ENCODE measurements around the gene HPN.

DNA sequence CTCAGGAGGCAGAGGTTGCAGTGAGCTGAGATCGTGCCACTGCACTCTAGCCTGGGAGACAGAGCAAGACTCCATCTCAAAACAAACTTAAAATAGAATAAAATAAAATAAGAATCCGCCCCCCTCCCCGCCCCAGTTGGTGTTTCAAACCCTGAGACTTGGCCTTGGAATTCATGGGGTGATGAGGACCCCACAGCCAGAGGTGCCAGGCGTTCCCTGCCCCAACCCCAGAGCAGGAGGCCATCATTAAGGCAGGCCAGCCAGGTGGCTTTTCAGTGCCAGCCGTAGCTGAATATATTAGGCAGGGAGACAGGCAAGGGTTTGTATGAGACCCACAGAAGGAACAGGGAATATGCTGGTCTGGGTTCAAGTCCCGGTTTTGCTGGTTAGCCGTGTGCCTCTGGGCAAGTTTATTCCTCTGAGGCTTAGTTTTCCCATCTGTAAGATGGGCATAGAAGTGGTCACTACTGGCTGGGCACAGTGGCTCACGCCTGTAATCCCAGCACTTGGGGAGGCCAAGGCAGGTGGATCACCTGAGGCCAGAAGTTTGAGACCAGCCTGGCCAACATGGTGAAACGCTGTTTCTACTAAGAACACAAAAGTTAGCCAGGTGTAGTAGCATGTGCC, 12.3 kb downstream of the HPN start:
- TF ChIP-seq EP300 (IDR thresholded peaks at IDR 0.05): no peak
- TF ChIP-seq, protein P1, sequence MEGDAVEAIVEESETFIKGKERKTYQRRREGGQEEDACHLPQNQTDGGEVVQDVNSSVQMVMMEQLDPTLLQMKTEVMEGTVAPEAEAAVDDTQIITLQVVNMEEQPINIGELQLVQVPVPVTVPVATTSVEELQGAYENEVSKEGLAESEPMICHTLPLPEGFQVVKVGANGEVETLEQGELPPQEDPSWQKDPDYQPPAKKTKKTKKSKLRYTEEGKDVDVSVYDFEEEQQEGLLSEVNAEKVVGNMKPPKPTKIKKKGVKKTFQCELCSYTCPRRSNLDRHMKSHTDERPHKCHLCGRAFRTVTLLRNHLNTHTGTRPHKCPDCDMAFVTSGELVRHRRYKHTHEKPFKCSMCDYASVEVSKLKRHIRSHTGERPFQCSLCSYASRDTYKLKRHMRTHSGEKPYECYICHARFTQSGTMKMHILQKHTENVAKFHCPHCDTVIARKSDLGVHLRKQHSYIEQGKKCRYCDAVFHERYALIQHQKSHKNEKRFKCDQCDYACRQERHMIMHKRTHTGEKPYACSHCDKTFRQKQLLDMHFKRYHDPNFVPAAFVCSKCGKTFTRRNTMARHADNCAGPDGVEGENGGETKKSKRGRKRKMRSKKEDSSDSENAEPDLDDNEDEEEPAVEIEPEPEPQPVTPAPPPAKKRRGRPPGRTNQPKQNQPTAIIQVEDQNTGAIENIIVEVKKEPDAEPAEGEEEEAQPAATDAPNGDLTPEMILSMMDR (IDR thresholded peaks at IDR 0.05): no peak
- no peak for TF ChIP-seq POLR2AphosphoS5 (IDR thresholded peaks at IDR 0.05)
- no peak for TF ChIP-seq POLR2A (IDR thresholded peaks at IDR 0.05)

Data from suprapubic skin (tissue), 4 donors.